ENCODE results near the gene FRMD5.
A peak's percentile ranks its signal among the peaks of the same experiment; 100 is the strongest.
"Not testable (repeated sequence)": the region's sequence is repeated elsewhere in the genome, so short reads cannot be mapped to it uniquely, and the experiment has no call there.

Gene FRMD5

GRCh38 chr15:43826508-43827341 is 368.3 kb downstream of the FRMD5 start, which contains the start of gene WDR76:
Gene WDR76 (plus strand): TSS chr15:43827002. CDS start chr15:43827033, 31 bp downstream.
- DNase-seq = peak; percentile 88

DNA sequence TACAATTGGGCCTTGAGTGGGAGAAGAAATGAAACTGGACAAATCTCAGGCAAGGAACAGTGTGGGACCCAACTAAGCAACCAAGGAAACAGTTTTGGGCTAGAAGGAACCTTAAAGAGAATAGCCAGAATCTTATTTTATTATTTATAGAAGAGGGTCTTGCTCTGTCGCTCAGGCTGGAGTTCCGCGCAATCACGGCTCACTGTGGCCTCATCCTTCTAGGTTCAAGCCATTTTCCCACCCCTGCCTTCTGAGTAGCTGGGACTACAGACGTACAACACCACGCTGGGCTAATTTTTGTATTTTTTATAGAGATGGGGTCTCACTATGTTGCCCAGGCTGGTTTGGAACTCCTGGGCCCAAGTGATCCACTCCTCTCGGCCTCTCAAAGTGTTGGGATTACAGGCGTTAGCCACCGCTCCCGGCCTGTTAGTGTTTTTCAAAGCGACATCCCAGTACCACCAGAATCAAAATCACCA is 369.0 kb downstream of the FRMD5 start:
- DNase-seq = no peak

DNA sequence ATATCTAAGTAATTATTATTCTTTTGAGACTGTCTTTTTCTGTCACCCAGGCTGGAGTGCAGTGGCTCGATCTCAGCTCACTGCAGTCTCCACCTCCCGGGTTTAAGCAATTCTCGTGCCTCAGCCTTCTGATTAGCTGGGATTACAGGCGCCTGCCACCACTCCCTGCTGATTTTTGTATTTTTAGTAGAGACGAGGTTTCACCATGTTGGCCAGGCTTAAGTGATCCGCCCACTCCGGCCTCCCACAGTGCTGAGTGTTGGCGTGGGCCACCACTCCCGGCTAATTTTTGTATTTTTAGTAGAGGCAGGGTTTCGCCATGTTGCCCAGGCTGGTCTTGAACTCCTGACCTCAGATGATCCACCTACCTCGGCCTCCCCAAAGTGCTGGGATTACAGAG is 369.8 kb downstream of the FRMD5 start:
- not testable (repeated sequence) for DNase-seq

DNA sequence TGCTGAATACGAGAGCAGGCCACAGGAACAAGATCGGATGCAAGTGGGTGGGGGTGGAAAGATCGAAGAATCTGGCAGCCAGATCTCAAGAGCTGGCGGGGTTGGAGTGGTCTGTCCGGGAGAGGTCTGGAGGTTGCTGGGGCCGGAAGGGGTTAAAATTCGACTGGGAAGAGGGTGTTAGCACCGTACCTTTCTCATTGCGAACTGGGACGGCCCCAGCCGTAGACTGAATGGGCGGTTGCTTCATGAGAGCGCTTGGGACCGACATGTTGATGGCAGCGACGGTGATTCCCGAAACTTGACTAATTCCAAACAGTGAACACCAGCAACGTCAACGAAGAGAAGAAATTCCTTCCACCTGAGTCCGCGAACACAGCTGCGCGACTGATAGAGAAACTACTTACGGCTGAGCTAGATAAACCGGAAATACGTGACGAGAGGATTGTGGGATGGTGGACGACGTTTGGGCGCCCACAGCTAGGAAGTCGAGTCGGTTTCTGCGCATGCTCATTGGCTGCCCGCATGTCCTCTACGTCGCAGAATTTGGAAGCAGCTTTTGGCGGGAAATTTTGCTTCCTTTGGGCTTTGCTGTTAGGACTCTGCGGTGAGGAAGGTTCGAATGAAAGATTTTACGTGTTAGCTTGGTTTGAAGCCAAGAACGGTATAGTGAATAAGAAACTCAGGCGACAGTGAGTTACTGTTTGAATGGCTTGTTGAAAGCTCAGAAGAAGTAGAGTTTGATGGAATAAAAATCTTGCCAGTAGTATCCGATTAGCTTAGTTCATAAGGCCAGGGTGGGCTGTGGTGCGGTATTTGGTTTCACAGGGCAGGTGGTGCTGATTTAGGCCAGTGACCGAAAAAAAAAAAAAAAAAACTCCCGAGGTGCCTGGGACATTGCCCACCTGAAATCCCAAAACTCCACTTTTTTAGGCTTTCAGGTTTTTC is 370.5 kb downstream of the FRMD5 start, which contains the start of gene MFAP1:
Gene MFAP1, minus strand, starts transcription at position 389 of the 945 bp plus-strand sequence. Its CDS starts 121 bp downstream, at position 268.
- peak; percentile 95 for DNase-seq

DNA sequence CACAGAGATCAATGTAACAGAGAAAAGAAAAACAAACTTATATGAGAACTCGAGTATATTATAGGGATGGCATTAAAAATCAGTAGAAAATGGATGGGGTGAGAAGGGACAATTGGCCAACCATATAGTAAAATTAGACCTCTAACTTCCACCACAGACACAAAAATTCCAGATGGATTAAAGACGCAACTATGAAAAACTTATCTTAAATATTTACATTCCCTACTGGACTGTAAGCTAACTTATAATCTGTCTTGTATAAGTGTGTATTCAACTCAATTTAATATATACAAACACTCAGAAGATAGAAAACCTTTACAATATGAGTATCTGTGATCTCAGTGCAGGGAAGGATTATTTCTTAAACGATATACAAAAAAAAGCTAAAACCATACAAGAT is 373.6 kb downstream of the FRMD5 start:
- no peak for DNase-seq

Measured in NK-92 treated with Interleukin-12 subunit alpha and Interleukin-12 subunit beta, amount 100 ng/mL, for 24 hours (cell line).